ENCODE data around the gene BRD9.

Gene BRD9

DNA sequence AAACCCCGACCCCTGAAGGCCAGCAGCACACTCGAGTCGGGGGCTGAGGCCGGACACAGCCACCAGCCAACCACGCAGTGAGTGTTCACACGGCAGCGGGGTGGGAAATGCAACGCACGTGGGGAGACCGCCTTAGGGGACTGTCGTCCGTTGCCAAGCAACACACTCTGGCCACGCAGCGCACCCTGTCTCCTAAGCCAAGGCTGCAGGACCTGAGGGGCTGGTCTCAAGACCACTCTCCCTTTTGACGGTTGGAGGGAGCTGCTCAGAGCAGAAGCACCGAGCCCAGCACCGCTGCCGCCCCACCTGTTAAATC, 7.5 kb downstream of the BRD9 start:
- TF ChIP-seq SIN3A (IDR thresholded peaks at IDR 0.05; ENCODE audit: borderline replicate concordance, insufficient read depth, low read length) (no peak), FOXP2 (optimal IDR thresholded peaks at IDR 0.05; ENCODE audit: borderline replicate concordance, extremely low read depth, extremely low read length, insufficient read depth) (no peak), TAF1 (IDR thresholded peaks at IDR 0.05; ENCODE audit: borderline replicate concordance, insufficient read depth, low read length) (no peak), POLR2AphosphoS5 (IDR thresholded peaks at IDR 0.05; ENCODE audit: low read depth, low read length) (no peak)
- TF ChIP-seq, protein P1, sequence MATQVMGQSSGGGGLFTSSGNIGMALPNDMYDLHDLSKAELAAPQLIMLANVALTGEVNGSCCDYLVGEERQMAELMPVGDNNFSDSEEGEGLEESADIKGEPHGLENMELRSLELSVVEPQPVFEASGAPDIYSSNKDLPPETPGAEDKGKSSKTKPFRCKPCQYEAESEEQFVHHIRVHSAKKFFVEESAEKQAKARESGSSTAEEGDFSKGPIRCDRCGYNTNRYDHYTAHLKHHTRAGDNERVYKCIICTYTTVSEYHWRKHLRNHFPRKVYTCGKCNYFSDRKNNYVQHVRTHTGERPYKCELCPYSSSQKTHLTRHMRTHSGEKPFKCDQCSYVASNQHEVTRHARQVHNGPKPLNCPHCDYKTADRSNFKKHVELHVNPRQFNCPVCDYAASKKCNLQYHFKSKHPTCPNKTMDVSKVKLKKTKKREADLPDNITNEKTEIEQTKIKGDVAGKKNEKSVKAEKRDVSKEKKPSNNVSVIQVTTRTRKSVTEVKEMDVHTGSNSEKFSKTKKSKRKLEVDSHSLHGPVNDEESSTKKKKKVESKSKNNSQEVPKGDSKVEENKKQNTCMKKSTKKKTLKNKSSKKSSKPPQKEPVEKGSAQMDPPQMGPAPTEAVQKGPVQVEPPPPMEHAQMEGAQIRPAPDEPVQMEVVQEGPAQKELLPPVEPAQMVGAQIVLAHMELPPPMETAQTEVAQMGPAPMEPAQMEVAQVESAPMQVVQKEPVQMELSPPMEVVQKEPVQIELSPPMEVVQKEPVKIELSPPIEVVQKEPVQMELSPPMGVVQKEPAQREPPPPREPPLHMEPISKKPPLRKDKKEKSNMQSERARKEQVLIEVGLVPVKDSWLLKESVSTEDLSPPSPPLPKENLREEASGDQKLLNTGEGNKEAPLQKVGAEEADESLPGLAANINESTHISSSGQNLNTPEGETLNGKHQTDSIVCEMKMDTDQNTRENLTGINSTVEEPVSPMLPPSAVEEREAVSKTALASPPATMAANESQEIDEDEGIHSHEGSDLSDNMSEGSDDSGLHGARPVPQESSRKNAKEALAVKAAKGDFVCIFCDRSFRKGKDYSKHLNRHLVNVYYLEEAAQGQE (IDR thresholded peaks at IDR 0.05; ENCODE audit: insufficient read depth in 1 of 2, low read depth in 2 of 2, low read length in 2 of 2), result no peak

GRCh38 chr5:884345-885126, 8.1 kb downstream of the BRD9 start:
- TF ChIP-seq POLR2AphosphoS5 (IDR thresholded peaks at IDR 0.05; ENCODE audit: low read depth, low read length) (no peak), TAF1 (IDR thresholded peaks at IDR 0.05; ENCODE audit: borderline replicate concordance, insufficient read depth, low read length) (no peak), FOXP2 (optimal IDR thresholded peaks at IDR 0.05; ENCODE audit: borderline replicate concordance, extremely low read depth, extremely low read length, insufficient read depth) (no peak), SIN3A (IDR thresholded peaks at IDR 0.05; ENCODE audit: borderline replicate concordance, insufficient read depth, low read length) (no peak)
- TF ChIP-seq, protein P1 (IDR thresholded peaks at IDR 0.05; ENCODE audit: insufficient read depth in 1 of 2, low read depth in 2 of 2, low read length in 2 of 2), result no peak

DNA sequence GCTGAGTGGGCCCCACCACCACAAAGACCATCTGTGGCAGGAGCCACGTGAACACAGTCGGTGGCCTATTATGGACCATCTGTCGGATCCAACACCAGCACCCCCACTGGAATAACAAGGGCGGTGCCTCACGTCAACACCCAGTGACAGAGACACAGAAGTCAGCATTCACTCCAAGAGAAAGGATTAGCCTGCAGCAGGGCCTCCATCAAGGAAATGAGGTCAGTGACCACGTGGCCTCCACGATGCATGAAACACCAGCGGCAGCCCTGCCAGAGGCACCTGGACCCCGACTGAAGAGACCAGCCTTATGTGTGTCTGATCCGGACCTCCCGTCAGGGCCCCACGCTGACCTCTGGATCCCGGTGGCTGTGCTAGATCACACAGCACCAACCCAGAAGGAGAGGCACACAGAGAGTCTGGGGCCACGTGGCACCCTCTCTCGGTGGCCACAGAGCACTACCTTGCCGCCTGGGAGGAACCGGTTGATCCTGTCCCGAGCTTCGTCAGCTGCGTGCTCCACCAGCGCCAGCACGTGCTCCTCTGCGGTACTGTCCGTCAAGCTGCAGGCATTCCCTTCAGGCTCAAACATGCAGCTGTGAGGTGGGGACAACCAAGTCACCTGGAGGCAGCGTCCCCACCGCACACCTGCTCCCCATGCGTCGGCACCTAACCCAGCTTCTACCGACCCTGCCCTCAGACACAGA, 9.0 kb downstream of the BRD9 start:
- TF ChIP-seq, protein P1 (IDR thresholded peaks at IDR 0.05; ENCODE audit: insufficient read depth in 1 of 2, low read depth in 2 of 2, low read length in 2 of 2), result no peak
- TF ChIP-seq POLR2AphosphoS5 (IDR thresholded peaks at IDR 0.05; ENCODE audit: low read depth, low read length) (no peak), SIN3A (IDR thresholded peaks at IDR 0.05; ENCODE audit: borderline replicate concordance, insufficient read depth, low read length) (no peak), TAF1 (IDR thresholded peaks at IDR 0.05; ENCODE audit: borderline replicate concordance, insufficient read depth, low read length) (no peak), FOXP2 (optimal IDR thresholded peaks at IDR 0.05; ENCODE audit: borderline replicate concordance, extremely low read depth, extremely low read length, insufficient read depth) (no peak)

- TF ChIP-seq POLR2AphosphoS5 (IDR thresholded peaks at IDR 0.05; ENCODE audit: low read depth, low read length) (no peak), SIN3A (IDR thresholded peaks at IDR 0.05; ENCODE audit: borderline replicate concordance, insufficient read depth, low read length) (no peak), TAF1 (IDR thresholded peaks at IDR 0.05; ENCODE audit: borderline replicate concordance, insufficient read depth, low read length) (no peak), FOXP2 (optimal IDR thresholded peaks at IDR 0.05; ENCODE audit: borderline replicate concordance, extremely low read depth, extremely low read length, insufficient read depth) (no peak)
- TF ChIP-seq, protein P1 (IDR thresholded peaks at IDR 0.05; ENCODE audit: insufficient read depth in 1 of 2, low read depth in 2 of 2, low read length in 2 of 2), result no peak
Measured at GRCh38 chr5:882253-883183, 10.1 kb downstream of the BRD9 start.

Data from PFSK-1 (cell line).